IMR-90 (cell line): ENCODE measurements around the gene ATF4.

Experiments used
- BHLHE40 ChIP-seq: fragments of 150-350 bp; IDR thresholded peaks from 2 replicates; pipeline ENCODE4 v1.6.1; 2016; ENCODE audit warnings: mild to moderate bottlenecking, low read depth, low read length
- CTCF ChIP-seq: conservative IDR thresholded peaks from 2 replicates; pipeline ENCODE4 v1.5.1; 2012; ENCODE audit warnings: mild to moderate bottlenecking, low read depth, low read length, improper control_type of control experiment
- ELK1 ChIP-seq: fragments of 150-350 bp; IDR thresholded peaks from 2 replicates; pipeline ENCODE4 v1.6.1; 2016; ENCODE audit warnings: low read depth, mild to moderate bottlenecking, low read length, moderate library complexity, borderline replicate concordance
- MAFK ChIP-seq: IDR thresholded peaks from 2 replicates; pipeline ENCODE4 v1.6.1; 2012; ENCODE audit warnings: low read depth, low read length, improper control_type of control experiment
- POLR2A ChIP-seq: IDR thresholded peaks from 2 replicates; pipeline ENCODE4 v1.6.1; 2012; ENCODE audit warnings: mild to moderate bottlenecking, low read depth, low read length
- RCOR1 ChIP-seq: IDR thresholded peaks from 2 replicates; pipeline ENCODE4 v1.6.1; 2012; ENCODE audit warnings: mild to moderate bottlenecking, low read length, improper control_type of control experiment; ENCODE audit not compliant: insufficient replicate concordance
- RFX5 ChIP-seq: IDR thresholded peaks from 2 replicates; pipeline ENCODE4 v1.8.0; 2012; ENCODE audit warnings: low read depth, mild to moderate bottlenecking, low read length, moderate library complexity

GRCh38 chr22:39559456-39560105 is 39.2 kb downstream of the ATF4 start:
- TF ChIP-seq BHLHE40 (no peak), ELK1 (no peak), CTCF (peak; percentile 32; the same call in 1 of the 2 replicates), RCOR1 (no peak), MAFK (no peak), RFX5 (no peak), POLR2A (no peak)
